Testis (tissue), 2 donors: ENCODE measurements around the gene GUCY1A2.

Source experiments
- CTCF ChIP-seq, 3 experiments: fragments of 450-650 bp in 2 of 3; fragments of 200-600 bp in 1 of 3; sonication (generic) in 1 of 3; IDR thresholded peaks; one replicate each; pipeline ENCODE4 v1.5.1; 2016 to 2019; ENCODE audit warnings: antibody characterized with exemption in 3 of 3, mild to moderate bottlenecking in 2 of 3, moderate library complexity in 1 of 3
- POLR2A ChIP-seq: fragments of 450-650 bp; IDR thresholded peaks from one replicate; pipeline ENCODE4 v1.6.1; 2017; ENCODE audit warnings: antibody characterized with exemption, mild to moderate bottlenecking, moderate library complexity

GRCh38 chr11:106937111-106937510, 81.2 kb downstream of the GUCY1A2 start:
- TF ChIP-seq CTCF (IDR thresholded peaks at IDR 0.05) (no peak), POLR2A (no peak)
